K562 (cell line): ENCODE data around the gene EAF2. TPM values are rescaled to one million over a fixed set of nuclear protein-coding genes. Genes with fewer than 3 reads are reported as not detected.

Source experiments
- BCOR ChIP-seq: fragments of 450-650 bp; IDR thresholded peaks from 2 replicates; pipeline ENCODE4 v1.6.1; 2016
- CBFA2T3 ChIP-seq: fragments of 450-650 bp; IDR thresholded peaks from 2 replicates; pipeline ENCODE4 v1.6.1; 2017
- CREB1 ChIP-seq, 2 experiments: sonication (generic) in 1 of 2; formaldehyde crosslinking in 1 of 2; IDR thresholded peaks; 2 replicates each; pipeline versions ENCODE4 v1.6.1 to v1.8.0; 2012 to 2022; ENCODE audit warnings: inconsistent platforms in 1 of 2, mild to moderate bottlenecking in 1 of 2, missing genetic modification reagents in 1 of 2, moderate library complexity in 1 of 2
- FOXA1 ChIP-seq: fragments of 450-650 bp; IDR thresholded peaks from 2 replicates; pipeline ENCODE4 v1.6.1; 2016; ENCODE audit warnings: mild to moderate bottlenecking, borderline replicate concordance
- GABPA ChIP-seq: fragments of 200-800 bp; sonication (Bioruptor generic); conservative IDR thresholded peaks from 2 replicates; pipeline ENCODE4 v1.6.1; 2016; ENCODE audit warnings: low read depth, missing genetic modification characterization, missing compliant biosample characterization
- KLF1 ChIP-seq: fragments of 450-650 bp; IDR thresholded peaks from 2 replicates; pipeline ENCODE4 v1.6.1; 2016; ENCODE audit warnings: missing genetic modification characterization, missing compliant biosample characterization
- NCOA1 ChIP-seq: fragments of 450-650 bp; IDR thresholded peaks from 2 replicates; pipeline ENCODE4 v1.6.1; 2016; ENCODE audit warnings: low read depth
- NR2C2 ChIP-seq, 2 experiments: fragments of 200-800 bp in 1 of 2; sonication (Bioruptor generic) in 1 of 2; sonication (generic) in 1 of 2; formaldehyde crosslinking in 1 of 2; IDR thresholded peaks; 2 replicates each; pipeline versions ENCODE4 v1.6.1 to v1.8.0; 2016 to 2022; ENCODE audit warnings: mild to moderate bottlenecking in 1 of 2, missing compliant biosample characterization in 1 of 2, missing genetic modification characterization in 1 of 2, missing genetic modification reagents in 1 of 2
- POLR3G ChIP-seq: IDR thresholded peaks from 2 replicates; pipeline ENCODE4 v1.6.1; 2011; ENCODE audit not compliant: insufficient read length, insufficient replicate concordance; ENCODE audit errors: extremely low read depth
- polyA plus RNA-seq, 8 experiments: library from polyadenylated mRNA; depleted of rRNA in 4 of 8; stranded (reverse) in 5 of 8; unstranded in 3 of 8; fragments of >200 nt; fragmentation: Nextera tagmentation in 2 of 8; fragmentation: Illumina TruSeq in 1 of 8; extraction: Ambion mirVana in 2 of 8; extraction: Trizol in 1 of 8; gene quantifications; 2 replicates each; pipeline versions ENCODE4 v1.2.1 to v1.2.3, GENCODE V29; 2011 to 2014; ENCODE audit warnings: inconsistent platforms in 1 of 8, missing spikeins in 1 of 8
- total RNA-seq, 7 experiments: library from RNA; depleted of rRNA in 6 of 7; stranded (reverse); fragments of >200 nt in 6 of 7; fragmentation: Illumina TruSeq in 2 of 7; extraction: Trizol in 2 of 7; gene quantifications; 2 replicates each; pipeline versions ENCODE4 v1.2.1 to v1.2.3, GENCODE V29; 2011 to 2021; ENCODE audit warnings: low replicate concordance in 1 of 7
- TF ChIP-seq, protein P1 (sequence below): IDR thresholded peaks from 2 replicates; pipeline ENCODE4 v1.6.1; 2012; ENCODE audit warnings: low read depth, low read length, improper control_type of control experiment, borderline replicate concordance
- TF ChIP-seq, protein P2 (sequence below): fragments of 250-450 bp; sonication (Bioruptor Pico); IDR thresholded peaks from 2 replicates; pipeline ENCODE4 v1.4.0; 2020; ENCODE audit warnings: mild to moderate bottlenecking
- TF ChIP-seq, protein P3 (sequence below), 2 experiments: IDR thresholded peaks; 2 replicates each; pipeline ENCODE4 v1.6.1; 2012; ENCODE audit warnings: improper control_type of control experiment in 2 of 2, low read depth in 2 of 2, low read length in 2 of 2, borderline replicate concordance in 1 of 2

Gene EAF2
- total and polyA plus RNA-seq, 9 of the 15 experiments (the other 6 are each of a cell fraction or from before 2014, with no cell fraction given) = 3.8 to 17.3 (median 6.9) TPM

DNA sequence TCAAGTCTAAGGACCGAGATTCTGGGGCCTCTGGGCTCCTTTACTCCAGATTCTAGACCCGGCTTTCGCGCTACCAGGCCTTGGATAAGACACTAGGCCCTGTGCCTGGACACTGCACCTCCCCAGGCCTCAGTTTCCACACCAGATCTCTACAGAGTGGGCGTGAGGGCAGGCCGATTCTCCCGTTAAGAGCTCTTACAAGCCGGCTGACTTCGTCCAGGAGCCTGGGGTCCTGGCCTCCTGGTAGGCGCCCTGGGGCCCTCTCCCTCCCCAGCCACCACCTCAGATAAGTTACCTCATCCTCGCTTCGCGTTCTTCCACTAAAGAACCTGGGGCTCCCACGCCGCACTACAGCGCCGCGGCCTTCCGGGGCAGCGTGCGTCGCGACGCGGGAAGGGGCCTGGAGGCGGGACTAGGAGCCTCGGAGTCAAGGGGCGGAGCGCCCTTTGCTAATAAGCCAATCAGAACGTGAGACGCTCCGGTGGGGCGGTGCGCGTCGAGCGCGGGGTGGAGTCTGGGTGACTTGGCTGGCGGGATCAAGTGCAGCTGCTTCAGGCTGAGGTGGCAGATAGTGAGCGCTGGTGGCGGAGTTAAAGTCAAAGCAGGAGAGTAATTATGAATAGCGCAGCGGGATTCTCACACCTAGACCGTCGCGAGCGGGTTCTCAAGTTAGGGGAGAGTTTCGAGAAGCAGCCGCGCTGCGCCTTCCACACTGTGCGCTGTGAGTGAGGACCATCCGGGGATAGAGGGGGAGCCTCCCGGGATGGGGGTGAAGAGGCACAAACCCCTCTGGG is at the start of gene EAF2, which contains the start of gene IQCB1 (continued):
- TF ChIP-seq NR2C2 (CRISPR knock-in tag; IDR thresholded peaks at IDR 0.05) (no peak), NR2C2 (tag; IDR thresholded peaks at IDR 0.05) (peak; percentile 83), CBFA2T3 (peak; percentile 65), KLF1 (tag) (no peak), BCOR (no peak), GABPA (tag) (peak; percentile 52; the same call in 1 of the 2 replicates), FOXA1 (no peak), NCOA1 (no peak), CREB1 (IDR thresholded peaks at IDR 0.05) (peak; percentile 66), CREB1 (CRISPR knock-in tag; IDR thresholded peaks at IDR 0.05) (peak; percentile 62; the same call in 1 of the 2 replicates), POLR3G (no peak)
- TF ChIP-seq, protein P1, sequence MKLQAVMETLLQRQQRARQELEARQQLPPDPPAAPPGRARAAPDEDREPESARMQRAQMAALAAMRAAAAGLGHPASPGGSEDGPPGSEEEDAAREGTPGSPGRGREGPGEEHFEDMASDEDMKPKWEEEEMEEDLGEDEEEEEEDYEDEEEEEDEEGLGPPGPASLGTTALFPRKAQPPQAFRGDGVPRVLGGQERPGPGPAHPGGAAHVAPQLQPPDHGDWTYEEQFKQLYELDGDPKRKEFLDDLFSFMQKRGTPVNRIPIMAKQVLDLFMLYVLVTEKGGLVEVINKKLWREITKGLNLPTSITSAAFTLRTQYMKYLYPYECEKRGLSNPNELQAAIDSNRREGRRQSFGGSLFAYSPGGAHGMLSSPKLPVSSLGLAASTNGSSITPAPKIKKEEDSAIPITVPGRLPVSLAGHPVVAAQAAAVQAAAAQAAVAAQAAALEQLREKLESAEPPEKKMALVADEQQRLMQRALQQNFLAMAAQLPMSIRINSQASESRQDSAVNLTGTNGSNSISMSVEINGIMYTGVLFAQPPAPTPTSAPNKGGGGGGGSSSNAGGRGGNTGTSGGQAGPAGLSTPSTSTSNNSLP = no peak
- TF ChIP-seq, protein P2, sequence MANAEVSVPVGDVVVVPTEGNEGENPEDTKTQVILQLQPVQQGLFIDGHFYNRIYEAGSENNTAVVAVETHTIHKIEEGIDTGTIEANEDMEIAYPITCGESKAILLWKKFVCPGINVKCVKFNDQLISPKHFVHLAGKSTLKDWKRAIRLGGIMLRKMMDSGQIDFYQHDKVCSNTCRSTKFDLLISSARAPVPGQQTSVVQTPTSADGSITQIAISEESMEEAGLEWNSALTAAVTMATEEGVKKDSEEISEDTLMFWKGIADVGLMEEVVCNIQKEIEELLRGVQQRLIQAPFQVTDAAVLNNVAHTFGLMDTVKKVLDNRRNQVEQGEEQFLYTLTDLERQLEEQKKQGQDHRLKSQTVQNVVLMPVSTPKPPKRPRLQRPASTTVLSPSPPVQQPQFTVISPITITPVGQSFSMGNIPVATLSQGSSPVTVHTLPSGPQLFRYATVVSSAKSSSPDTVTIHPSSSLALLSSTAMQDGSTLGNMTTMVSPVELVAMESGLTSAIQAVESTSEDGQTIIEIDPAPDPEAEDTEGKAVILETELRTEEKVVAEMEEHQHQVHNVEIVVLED = peak; percentile 79; the same call in 1 of the 2 replicates
- TF ChIP-seq, protein P3, sequence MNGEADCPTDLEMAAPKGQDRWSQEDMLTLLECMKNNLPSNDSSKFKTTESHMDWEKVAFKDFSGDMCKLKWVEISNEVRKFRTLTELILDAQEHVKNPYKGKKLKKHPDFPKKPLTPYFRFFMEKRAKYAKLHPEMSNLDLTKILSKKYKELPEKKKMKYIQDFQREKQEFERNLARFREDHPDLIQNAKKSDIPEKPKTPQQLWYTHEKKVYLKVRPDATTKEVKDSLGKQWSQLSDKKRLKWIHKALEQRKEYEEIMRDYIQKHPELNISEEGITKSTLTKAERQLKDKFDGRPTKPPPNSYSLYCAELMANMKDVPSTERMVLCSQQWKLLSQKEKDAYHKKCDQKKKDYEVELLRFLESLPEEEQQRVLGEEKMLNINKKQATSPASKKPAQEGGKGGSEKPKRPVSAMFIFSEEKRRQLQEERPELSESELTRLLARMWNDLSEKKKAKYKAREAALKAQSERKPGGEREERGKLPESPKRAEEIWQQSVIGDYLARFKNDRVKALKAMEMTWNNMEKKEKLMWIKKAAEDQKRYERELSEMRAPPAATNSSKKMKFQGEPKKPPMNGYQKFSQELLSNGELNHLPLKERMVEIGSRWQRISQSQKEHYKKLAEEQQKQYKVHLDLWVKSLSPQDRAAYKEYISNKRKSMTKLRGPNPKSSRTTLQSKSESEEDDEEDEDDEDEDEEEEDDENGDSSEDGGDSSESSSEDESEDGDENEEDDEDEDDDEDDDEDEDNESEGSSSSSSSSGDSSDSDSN (IDR thresholded peaks at IDR 0.05; ENCODE audit: borderline replicate concordance in 1 of 2, low read depth in 2 of 2, low read length in 2 of 2) = 0 out of 4 replicates have a peak, but pooled peaks of 1 of the 2 experiments have one; percentile 9
